Measurements from ENCODE around the gene DCAF8.

DNA sequence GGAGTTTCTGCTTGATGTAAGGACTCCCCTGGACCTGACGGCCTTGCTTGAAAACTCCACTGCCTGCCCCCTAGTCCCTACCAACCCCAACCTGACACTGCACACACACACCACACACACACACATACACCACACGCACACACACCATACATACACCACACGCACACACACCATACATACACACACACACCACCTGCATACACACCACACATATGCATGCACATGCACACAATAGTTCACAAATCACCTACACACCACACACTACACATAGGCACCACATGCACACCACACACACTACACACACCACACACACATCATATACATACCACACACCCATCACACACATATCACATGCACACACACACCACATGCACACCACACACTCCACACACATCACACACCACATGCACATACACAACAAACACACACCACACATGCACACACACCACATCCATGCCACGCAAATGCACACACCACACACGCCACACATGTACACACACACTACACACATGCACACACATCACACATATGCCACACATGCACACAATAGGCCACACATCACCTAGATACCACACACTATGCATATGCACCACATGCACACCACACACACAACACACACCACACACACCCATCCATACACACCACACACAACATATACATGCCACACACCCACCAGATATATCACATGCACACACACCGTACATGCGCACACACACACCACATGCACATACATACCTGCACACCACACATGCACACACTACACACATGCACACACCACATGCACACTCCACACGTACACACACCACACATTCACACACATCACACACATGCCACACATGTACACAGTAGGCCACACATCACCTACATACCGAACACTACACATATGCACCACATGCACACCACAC is 68.3 kb downstream of the DCAF8 start:
- TF ChIP-seq, protein P1, sequence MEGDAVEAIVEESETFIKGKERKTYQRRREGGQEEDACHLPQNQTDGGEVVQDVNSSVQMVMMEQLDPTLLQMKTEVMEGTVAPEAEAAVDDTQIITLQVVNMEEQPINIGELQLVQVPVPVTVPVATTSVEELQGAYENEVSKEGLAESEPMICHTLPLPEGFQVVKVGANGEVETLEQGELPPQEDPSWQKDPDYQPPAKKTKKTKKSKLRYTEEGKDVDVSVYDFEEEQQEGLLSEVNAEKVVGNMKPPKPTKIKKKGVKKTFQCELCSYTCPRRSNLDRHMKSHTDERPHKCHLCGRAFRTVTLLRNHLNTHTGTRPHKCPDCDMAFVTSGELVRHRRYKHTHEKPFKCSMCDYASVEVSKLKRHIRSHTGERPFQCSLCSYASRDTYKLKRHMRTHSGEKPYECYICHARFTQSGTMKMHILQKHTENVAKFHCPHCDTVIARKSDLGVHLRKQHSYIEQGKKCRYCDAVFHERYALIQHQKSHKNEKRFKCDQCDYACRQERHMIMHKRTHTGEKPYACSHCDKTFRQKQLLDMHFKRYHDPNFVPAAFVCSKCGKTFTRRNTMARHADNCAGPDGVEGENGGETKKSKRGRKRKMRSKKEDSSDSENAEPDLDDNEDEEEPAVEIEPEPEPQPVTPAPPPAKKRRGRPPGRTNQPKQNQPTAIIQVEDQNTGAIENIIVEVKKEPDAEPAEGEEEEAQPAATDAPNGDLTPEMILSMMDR (IDR thresholded peaks at IDR 0.05): no peak
- TF ChIP-seq POLR2A (IDR thresholded peaks at IDR 0.05): no peak
